Measurements from ENCODE around the gene ZNF436.
A peak's percentile ranks its signal among the peaks of the same experiment; 100 is the strongest.

ZNF436 gene
- total RNA-seq, result 12.2 to 31.8 (median 16.7) reads per million in 3 experiments

DNA sequence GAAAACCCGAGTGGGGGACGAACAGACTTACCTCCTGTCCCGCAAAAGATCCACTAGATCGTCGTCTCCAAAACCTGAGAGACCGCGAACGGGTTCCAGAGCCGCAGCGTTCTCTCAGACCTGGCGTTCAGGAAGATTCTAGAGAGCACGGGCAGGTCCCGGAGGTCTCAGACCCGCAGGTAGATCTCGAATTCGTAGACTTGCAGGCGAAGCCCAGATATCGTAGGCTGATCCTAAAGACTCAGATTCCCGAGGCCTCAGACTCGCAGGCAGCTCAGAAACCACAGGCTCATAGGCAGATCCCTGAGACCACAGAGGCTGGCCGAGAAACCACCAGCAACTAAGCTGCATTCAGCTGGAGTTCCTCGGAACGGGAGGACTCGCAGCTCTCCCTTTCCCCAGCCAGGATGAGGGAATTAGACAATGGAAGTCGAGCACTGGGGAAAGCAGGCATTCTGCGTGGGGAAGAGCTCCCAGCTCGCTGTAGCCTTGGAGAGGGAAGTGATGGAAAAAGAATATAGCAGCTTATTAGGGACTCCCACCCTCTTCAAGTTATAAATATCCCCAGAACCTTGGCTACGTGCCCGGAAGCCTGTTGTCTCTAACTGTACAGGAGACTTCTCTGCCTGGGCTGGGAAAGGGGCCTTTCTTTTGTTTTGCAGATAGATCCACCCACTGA lies at the start of gene ZNF436:
Gene ZNF436, minus strand, starts transcription at position 502 of the 679 bp plus-strand sequence. CDS start 1,831 bp downstream, outside the sequence.
- DNase-seq, result peak; percentile 23

DNA sequence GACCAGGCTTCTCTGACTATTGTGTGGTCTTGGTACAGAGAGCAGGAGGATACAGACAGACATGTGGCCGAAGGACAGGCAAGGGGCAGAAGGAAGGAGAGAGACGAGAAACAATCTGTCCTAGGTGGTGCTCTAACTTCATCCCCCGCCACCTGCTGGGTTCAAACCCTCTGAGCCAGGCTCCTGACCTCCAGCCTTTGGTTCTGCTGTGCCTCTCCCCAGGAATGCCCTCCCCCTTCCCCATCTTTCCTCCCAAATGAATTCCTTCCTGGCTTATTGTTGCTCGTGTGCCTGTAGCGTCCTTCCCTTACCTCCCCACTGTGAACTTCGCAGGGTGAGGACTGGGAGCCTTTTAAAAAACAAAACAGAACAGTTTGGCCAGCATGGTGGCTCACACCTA lies 49.5 kb upstream of the ZNF436 start:
- no peak for DNase-seq

DNA sequence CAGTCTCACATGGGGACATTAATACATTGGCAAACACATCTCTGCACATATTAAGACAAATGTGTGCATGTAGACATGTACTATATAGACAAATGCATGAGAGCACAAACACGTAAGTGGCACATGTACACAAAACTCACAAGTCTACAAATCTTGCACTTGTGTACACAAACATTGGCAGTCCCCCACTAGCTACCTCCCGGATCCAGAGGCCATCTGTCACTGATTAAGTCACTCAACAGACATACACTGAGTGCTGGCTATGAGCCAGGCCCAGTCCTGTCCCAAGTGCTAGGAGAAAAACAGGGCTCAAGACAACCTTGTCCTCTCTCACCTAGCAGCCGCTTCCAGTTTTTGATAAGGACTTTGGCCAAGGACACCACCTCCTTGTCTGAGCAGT lies 47.9 kb upstream of the ZNF436 start:
- no peak for DNase-seq

DNA sequence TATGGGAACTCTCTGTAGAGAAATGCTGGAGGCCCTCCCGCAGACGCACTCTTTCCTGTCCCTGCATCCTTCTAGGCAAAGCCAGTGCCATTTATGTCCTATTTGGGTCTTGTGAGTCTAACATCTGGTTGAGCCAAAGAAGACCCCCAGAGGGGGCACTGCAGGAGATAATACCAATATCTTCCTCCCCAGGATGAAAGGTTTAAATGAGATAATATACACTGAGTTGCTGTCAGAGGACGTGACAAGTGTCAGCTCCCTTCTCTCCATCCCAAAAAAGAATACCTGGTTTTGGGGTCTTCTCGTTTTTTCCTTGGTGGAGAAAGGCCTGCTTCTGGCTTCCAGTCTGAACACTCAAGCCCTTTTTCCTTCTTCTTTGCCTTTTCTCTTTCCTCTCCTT lies 47.3 kb upstream of the ZNF436 start:
- DNase-seq, result no peak

DNA sequence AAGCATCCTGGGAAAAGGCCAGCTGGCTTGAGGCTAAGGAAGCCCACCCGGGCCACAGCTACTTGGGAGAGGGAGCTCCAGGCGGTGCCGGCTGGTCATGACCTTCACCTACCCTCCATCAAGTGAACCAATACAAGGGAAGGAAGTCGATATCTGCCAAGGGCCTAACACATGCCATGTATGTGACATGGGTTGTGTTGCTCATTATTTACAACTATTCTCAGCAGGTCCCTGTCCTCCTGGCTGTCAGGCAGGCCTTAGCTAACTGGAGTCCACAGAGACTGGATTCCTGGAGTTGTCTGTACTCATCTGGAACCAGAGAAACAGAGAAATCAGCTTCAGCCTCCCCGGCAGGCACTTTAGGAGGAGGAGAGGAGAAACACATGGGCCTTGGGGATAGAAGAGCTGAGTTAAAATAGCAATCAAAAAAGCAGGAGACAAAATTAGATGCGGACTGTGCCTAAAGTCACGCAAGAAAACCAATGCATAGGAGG lies 39.2 kb upstream of the ZNF436 start:
- no peak for DNase-seq

DNA sequence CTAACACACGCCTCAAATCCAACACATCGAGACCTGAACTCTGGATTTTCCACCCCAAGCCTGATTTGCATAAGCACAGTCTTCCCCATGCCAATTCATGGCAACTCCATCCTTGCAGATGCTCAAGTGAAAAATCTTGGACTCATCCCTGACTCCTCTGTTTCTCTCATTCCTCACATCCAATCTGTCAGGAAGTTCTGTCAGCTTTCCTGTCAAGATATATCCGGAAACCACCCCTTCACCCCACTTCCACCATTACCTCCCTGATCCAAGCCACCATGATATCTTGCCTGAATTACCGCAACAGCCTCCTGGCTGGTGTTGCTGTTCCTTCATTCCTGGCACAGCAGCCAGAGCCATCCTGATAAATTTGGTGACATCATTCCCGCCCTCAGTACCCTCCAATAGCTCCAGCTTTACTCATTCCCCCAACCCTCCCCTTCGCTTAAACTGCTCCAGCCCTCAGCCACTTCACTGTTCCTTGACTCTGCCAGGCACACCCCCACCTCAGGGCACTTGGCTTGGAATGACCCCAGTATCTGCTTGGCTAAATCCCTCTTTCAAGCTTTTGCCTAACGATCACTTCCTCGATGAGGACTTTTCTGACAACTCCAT lies 37.5 kb upstream of the ZNF436 start:
- DNase-seq, result no peak

DNA sequence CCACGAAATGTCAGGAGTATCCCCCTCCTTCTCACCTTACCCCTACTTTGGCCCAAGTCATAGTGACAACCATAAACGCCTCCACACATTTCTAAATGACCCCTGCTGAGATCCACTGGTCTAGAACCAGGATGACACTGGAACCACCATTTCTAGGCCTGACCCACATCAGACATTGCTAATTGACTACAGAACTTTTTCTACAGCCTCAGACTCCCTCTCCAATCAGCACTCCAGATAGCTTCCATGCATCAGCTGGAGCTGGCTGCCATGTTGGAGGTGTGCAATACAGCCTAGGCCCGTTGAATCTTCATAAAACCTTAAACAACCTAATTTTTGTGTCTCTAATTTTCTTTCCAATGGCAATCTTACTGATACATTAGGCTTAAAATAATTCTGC lies 36.3 kb upstream of the ZNF436 start:
- no peak for DNase-seq

DNA sequence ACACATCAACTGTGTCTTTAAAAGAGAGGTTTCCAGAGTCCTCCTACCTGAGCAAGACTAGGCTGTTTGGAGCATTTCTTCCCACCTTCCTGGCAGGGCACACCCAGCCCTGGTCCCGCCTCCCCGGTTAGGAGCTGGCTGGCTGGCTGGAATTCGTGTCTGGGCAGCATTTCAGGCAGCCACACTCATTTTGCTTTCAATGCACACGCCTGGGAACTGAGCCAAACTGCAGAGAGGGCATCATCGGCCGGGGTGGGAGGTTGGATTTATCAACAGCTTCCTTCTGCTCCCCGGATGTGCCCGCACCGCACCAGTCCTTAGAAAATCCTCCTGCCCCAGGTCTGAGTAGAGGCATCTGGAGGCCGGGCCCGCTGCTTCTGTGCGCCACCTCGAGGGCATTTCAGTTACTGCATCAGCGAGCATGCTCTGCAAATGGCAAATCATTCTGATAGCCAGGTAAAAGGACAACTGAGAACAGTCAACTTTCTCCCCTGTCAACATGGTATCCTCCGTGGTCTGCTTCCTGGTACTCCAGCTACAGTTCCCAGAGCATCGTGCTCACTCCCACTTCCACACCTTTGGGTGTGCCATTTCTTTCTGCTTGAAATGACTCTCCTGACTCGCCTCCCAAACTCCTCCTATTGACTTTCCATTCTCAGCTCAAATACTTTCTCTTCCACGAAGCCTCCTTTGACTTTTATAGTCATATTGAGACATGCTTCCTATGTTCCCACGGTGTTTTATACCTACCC lies 34.3 kb upstream of the ZNF436 start:
- DNase-seq, result peak; percentile 63

DNA sequence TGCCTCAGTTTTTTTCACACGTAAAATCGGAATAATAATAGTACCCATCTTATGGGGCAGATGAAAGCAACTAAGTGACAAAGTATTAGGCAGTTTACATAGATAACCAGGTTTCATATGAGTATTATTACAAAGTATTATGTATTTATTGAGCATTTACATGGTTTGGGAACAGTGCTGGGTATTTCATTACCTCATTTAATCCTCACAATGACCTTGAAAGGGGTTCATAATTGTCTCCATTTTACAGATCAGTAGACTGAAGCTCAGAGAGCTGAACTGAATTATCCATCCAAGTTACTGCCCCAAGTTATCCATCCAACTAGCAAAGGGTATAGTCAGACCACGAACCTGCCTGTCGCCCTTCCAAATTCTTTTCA lies 33.7 kb upstream of the ZNF436 start:
- DNase-seq, result no peak

DNA sequence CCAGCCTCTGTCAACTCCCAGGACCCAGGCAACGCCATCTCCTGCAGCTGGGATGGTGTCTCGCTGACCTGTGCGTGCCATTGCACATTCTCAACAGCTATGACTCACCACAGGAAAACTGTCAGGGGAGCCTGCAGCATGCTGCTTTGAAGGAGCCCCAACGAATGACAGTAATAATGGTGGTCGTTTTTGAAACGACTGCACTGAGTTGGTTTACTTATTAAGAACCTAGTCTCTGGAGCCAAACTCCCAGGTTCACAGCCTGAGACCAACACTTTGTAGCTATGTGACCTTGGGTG lies 33.4 kb upstream of the ZNF436 start:
- DNase-seq, result no peak

DNA sequence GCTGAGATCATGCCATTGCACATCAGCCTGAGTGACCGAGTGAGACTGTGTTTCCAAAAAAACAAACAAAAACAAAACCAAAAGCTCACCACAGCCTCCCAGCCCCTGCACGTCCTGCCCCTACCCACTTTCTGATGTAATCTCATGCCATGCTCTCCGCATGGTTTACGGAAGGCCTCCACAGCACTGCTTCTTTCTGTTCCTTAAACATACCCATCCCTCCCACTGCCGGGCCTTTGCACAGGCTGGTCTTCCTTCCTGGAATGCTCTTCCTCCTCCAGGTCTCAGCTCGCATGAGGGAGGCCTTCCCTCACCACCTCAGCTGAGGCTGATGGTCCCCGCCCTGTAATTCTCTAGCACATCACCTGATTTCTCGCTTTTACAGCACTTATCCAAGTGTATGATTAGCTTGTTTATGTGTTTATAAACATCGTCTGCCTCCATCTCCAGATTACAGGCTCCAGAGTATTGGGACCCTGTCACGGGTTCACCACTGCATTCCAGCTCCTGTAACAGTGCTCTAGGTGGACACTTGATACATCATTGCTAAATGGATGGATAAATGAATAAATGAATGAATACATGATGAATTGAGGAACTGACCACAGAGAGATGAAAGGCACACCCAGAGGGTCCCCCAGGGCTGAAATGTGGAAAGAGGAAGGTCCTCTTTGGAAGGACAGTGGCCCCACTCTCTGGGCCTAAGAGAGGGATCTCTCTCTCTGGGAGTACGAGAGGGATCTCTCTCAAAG lies 32.8 kb upstream of the ZNF436 start:
- DNase-seq, result no peak

DNA sequence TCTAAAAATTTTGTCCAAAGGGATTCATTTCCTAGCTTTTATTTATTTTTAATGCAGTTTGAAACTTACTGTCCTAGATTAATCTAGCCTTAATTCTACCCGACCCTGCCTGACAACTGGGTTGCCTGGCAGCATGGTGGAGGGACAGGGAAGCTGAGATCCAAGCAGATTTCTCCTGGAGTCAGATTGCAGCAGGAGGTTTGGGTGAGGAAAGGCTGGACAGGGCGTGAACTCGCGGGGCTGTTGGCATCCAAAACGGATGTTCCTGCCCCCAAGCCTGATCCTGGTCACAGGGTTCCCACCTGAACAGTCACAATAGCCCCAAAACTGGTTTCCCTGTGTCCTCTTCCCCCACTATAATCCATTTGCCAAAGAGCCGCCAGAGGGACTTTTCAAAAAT lies 31.7 kb upstream of the ZNF436 start:
- DNase-seq, result no peak

DNA sequence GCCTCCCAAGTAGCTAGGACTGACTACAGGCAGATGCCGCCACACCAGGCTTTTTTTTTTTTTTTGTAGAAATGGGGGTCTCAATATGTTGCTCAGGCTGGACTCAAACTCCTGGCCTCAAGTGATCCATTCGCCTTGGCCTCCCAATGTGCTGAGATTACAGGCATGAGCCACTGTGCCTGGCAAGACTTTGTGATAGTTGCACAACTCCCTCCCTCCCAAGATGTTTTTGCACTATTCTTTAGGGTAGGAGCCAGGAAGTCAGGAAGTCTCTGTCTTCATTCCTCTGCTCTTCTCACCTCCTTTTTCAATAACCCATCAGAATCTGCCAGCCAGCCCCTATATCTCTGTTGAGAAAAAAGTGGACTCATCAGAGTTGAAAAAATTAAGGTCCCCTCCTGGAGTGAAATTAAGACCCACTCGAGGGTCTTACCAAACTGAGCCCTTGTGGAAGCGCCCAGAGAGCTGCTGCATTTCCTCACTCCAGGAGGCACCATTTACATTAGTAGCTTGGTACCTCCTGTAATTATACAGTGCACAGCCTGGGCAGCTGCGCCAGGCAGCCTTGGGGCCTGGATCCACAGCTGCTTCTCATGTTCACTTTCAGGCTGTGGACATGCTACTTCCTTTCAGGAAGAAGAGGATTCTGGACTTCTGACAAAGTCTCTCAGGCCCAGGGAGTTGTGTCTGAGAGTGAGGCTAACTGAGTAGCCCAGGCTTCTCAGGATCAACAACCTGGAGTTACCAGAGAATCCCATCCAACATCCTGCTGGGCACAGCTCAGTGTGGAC lies 30.9 kb upstream of the ZNF436 start:
- no peak for DNase-seq

DNA sequence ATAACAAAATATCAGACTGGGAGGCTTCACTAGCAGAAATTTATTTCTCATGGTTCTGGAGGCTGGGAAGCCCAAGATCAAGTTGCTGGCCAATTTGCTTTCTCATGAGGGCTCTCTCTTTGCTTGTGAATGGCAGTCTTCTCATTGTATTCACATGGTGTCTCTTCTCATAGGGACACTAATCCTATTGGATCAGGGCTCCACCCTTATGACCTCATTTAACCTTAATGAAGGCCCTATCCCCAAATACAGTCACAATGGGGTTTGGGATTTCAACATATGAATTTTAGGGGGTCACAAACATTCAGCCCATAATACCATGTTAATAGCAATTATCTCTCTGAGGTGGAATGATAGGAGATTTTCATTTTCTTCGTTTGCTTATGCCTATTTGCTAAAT lies 29.6 kb upstream of the ZNF436 start:
- no peak for DNase-seq

DNA sequence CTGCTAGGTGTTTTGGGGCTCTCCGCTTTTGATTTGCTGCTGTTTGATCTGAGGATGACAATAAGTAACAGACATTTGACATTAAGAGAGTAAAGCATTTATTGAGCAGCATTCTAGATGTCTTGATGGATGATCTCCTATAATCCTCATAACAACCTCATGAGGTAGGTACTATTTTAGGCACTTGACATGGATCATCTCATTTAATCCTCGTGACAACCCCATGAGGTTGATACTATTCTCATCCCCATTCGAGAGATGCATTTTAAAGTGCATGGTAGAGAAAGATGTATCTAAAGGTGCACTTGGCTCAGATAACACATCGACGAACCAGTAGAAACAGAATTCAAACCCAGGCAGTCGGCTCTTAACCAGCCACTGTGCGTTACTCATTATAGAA lies 28.3 kb upstream of the ZNF436 start:
- no peak for DNase-seq

DNA sequence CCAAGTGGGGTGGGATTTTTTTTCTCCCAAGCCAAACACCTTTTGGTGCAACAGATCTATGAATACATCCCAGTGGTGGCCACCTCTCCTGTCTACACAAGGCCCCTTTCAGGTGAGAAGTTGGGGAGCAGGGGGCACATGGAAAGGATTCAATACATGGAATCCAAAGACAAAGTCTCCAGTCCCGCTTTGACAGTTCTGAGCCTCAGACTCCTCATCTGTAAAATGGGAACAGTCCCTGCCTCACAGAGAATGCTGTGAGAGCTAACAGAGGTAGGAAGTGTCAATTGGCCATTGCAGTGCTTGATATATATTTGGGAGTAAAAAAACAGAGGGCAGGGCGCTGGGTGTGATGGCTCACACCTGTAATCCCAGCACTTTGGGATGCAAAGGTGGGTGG lies 26.7 kb upstream of the ZNF436 start:
- no peak for DNase-seq

DNA sequence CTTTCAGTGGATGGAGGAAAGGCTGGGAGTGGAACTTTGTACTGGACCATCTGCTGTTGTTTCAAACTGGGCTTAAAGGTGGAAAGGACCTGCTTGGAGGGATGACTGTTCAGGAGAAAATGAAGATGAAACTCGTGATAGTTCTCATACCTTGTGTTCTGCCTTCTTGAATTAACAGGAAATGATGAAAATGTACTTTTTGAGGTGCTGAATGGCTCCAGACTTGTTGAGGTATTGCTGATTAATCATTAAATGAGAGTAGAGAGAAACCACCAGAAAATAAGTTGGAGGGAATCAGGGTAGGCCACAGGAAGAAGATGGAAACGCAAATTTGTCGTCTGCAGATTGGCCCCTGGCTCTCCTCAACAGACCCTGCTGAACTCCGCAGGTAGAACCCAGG lies 26.2 kb upstream of the ZNF436 start:
- DNase-seq, result no peak

DNA sequence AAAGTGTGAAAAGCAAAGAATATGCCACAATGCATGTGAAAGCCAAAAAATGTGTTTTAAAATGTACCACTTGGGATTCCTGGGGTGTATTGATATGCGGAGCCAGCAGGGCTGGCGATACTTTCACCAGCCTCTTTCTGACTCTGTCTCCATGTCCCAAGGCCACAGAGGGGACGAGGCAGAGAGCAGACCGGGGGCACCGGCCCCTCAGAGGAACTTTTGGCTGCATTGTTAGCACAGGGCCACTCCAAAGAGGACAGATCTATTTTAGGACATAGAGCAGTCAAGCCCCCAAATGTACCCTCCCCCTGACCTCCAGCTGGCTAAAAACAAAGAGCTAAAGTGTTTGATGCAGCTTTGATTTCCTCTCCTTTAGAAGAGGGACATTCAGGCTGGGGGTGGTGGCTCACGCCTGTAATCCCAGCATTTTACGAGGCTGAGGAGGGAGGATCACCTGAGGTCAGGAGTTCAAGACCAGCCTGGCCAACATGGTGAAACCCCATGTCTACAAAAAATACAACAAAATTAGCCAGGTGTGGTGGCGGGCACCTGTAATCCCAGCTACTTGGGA lies 25.6 kb upstream of the ZNF436 start:
- DNase-seq, result no peak

DNA sequence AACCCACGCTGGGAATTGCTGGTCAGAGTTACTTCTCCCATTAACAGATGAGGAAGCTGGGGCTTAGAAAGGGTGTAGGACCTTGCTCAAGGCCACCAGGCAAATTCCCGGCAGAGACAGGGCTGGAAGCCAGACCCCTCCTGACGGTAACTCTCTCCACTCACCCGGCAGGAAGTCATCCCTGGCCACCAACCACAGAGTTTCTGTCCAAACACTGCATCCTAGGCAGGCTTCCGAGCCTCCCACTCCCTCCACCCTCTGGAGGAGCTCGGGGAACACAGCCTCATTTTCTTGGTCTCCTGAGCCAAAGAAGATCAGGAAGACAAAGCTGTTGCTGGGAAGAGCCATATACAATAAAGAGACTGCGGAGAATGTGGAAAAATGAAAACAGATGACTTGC lies 25.0 kb upstream of the ZNF436 start:
- DNase-seq, result no peak

DNA sequence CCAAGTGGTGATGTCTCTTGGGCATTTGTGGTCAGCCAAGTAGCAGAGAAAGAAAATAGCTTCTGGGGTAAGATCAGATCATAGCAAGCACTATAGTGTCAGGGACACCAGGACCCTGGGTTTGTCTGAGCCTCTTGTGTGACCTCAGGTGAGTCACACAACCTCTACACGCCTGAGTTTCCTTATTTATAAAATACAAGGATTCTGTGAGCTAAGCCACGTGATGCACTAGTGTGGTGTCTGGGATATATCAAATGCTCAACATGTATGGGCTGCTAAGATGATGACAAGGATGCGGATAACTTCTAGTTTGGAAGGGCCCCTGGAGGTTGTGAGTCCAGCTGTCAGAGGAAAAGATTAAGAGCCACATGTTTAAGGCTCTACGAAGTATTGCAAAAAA lies 24.5 kb upstream of the ZNF436 start:
- no peak for DNase-seq

DNA sequence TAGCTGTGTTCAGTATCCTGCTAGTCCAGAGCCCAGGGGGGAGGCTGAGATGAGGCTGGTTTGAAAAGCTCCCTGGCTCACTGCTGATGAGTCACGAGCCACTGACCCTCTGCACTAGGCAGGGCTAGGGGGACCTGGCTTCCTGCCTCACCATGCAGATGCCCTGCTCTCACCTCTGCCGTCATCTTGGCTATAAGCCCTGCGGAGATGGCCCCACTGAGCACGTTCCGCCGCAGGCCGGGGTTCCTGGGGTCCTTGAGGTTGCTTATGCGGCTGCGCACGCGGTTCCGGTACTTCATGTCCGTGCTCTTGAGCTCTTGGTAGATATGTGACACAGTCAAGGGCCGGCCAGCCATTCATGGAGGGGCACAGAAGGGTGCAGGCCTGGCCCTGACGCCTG lies 24.1 kb upstream of the ZNF436 start:
- DNase-seq, result no peak

DNA sequence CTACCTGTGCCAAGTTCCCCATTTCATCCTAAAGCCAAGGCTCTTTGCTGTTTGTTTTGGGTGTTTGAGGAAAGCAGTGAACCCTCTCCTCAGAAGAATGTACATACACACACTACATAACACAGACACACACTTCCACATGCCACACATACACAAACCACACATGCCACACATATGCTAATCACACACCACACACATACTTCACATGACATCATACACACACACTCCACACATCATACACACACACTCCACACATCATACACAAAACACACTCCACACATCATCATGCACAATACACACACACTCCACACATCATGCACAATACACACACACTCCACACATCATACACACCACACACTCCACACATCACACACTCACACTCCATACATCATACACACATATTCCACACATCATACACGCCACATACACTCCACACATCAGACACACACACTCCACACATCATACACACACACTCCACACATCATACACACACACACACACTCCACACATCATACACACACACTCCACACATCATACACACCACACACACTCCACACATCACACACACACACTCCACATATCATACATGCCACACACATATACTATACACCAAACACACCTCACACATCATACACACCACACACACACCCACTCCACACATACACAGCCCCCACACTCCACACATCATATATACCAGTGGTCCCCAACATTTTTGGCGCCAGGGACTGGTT lies 22.7 kb upstream of the ZNF436 start:
- DNase-seq, result no peak
